ENCODE results near the gene VTA1. TPM values are rescaled to one million over a fixed set of nuclear protein-coding genes. Genes with fewer than 3 reads are reported as not detected.
A peak's percentile ranks its signal among the peaks of the same experiment; 100 is the strongest.
"Not testable (repeated sequence)": the region's sequence is repeated elsewhere in the genome, so short reads cannot be mapped to it uniquely, and the experiment has no call there.

Gene VTA1
- total RNA-seq, result 35.2 TPM
- long read RNA-seq, full-length matches to known transcripts, result 69 of 83 reads
- long read RNA-seq, partial matches to known transcripts, result 10 of 83 reads
- long read RNA-seq, other reads (novel, unspliced or antisense), result 4 of 83 reads

DNA sequence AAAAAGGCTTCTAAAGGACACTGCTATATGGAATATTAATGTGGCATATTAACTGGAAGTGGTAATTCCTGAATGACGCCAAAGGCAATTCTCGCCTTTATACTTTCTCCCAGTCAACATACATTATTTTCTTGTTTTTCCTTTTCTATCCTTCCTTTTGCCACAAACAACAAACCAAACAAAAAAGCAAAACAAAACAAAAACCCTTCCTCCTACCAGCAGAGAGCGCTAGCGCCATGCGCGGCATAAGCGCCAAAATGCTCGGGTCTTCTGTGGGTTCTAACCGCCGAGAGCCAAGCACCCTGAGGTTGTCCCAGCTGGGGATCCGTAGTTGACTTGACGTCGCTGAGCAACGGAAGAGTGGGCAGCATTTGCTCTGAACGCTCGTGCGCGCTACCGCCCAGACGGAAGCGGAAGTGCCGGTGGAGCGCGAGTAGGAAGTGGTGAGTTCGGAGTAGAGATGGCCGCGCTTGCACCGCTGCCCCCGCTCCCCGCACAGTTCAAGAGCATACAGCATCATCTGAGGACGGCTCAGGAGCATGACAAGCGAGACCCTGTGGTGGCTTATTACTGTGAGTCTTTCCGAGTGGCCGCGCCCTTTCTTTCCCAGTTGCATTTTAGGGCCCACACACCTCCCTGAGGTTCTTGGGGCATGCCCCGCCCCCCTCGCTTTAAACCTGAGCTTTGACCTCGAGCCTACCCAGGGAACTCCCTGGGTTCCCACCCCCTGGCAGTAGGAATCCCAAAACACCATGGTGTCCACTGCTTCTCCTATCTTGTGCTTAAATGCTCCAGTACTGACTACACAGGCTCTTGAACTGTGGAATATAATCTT is at the start of gene VTA1, which contains the start of gene NMBR:
Gene VTA1, plus strand, starts transcription at position 436 of the 835 bp plus-strand sequence. Its CDS starts 25 bp downstream, at position 461.
Gene NMBR, minus strand, starts transcription at position 295 of the 835 bp plus-strand sequence. CDS start 58,464 bp downstream, outside the sequence.
- intact Hi-C loops (cut with DNase I), result no loop called here
- Histone ChIP-seq H3K27me3 (ENCODE audit: low read depth) (no peaks in the 10 kb centered on the region), H3K4me1 (peaks cover 30% of the 10 kb centered on the region), H3K27ac (peak within 1 kb of the TSS; percentile 74), H3K4me3 (peak within 1 kb of the TSS; percentile 83), H3K9me3 (no peaks in the 10 kb centered on the region), H3K36me3 (no peaks in the 10 kb centered on the region)
- TF ChIP-seq, protein P1, sequence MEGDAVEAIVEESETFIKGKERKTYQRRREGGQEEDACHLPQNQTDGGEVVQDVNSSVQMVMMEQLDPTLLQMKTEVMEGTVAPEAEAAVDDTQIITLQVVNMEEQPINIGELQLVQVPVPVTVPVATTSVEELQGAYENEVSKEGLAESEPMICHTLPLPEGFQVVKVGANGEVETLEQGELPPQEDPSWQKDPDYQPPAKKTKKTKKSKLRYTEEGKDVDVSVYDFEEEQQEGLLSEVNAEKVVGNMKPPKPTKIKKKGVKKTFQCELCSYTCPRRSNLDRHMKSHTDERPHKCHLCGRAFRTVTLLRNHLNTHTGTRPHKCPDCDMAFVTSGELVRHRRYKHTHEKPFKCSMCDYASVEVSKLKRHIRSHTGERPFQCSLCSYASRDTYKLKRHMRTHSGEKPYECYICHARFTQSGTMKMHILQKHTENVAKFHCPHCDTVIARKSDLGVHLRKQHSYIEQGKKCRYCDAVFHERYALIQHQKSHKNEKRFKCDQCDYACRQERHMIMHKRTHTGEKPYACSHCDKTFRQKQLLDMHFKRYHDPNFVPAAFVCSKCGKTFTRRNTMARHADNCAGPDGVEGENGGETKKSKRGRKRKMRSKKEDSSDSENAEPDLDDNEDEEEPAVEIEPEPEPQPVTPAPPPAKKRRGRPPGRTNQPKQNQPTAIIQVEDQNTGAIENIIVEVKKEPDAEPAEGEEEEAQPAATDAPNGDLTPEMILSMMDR (IDR thresholded peaks at IDR 0.05), result peak; percentile 86
- ATAC-seq, result peak; percentile 100
- peak; percentile 98 for DNase-seq

- ATAC-seq; H3K27me3 ChIP-seq (ENCODE audit: low read depth); H3K36me3 ChIP-seq; H3K9me3 ChIP-seq; H3K27ac ChIP-seq; H3K4me3 ChIP-seq; intact Hi-C loops (cut with DNase I); H3K4me1 ChIP-seq; DNase-seq: not testable (repeated sequence)
Measured at GRCh38 chr6:142104820-142105219, 42.2 kb upstream of the VTA1 start.

DNA sequence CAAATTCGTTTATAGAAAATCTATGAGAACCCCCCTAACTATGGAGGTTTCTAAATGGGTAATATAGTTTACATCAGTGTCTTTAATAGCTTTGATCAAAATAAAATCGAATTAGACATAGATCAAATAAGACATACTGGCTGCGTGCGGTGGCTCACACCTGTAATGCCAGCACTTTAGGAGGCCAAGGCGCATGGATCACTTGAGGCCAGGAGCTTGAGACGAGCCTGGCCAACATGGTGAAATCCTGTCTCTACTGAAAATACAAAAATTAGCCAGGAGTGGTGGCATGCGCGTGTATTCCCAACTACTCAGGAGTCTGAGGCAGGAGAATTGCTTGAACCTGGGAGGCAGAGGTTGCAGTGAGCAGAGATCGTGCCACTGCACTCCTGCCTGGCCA is 36.2 kb upstream of the VTA1 start:
- H3K9me3 ChIP-seq; H3K4me3 ChIP-seq; H3K36me3 ChIP-seq; ATAC-seq; intact Hi-C loops (cut with DNase I); H3K27me3 ChIP-seq (ENCODE audit: low read depth); H3K27ac ChIP-seq; H3K4me1 ChIP-seq; DNase-seq: not testable (repeated sequence)

- intact Hi-C loops (cut with DNase I), result no loop called here
- no peaks in the 10 kb centered on the region for H3K4me1 ChIP-seq
- H3K9me3 ChIP-seq, result no peaks in the 10 kb centered on the region
- TF ChIP-seq, protein P1 (IDR thresholded peaks at IDR 0.05), result peak; percentile 68
- H3K4me3 ChIP-seq, result no peak overlapping the region
- peak; percentile 67 for DNase-seq
- H3K27me3 ChIP-seq (ENCODE audit: low read depth), result no peaks in the 10 kb centered on the region
- no peaks in the 10 kb centered on the region for H3K36me3 ChIP-seq
- ATAC-seq, result no peak
- no peak overlapping the region for H3K27ac ChIP-seq
Measured at GRCh38 chr6:142112451-142113061, 34.5 kb upstream of the VTA1 start.

DNA sequence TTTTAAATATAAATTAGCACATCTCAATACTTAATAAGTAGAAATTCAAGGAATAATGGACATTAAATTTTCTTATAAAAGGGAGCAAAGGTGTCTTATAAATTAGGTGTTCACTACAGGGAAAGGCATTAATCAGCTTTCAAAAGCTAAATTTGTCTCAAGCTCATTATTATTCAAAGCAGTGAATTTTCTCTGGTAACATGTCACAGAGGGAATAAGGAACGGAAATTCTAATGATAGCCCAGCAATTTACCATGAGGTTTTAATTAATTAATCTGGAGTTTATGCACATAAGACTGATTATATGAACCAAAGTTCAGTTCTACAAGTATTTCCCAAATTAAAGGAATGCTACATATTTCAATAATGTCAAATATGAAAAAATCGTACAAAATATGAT is 29.7 kb upstream of the VTA1 start:
- TF ChIP-seq, protein P1 (IDR thresholded peaks at IDR 0.05), result no peak
- no peaks in the 10 kb centered on the region for H3K36me3 ChIP-seq
- no peak overlapping the region for H3K27ac ChIP-seq
- no peak for ATAC-seq
- H3K27me3 ChIP-seq (ENCODE audit: low read depth), result no peaks in the 10 kb centered on the region
- no peak for DNase-seq
- no peaks in the 10 kb centered on the region for H3K4me1 ChIP-seq
- no peaks in the 10 kb centered on the region for H3K9me3 ChIP-seq
- intact Hi-C loops (cut with DNase I), result no loop called here
- H3K4me3 ChIP-seq, result no peak overlapping the region

- intact Hi-C loops (cut with DNase I), result no loop called here
- ATAC-seq, result no peak
- no peaks in the 10 kb centered on the region for H3K27me3 ChIP-seq (ENCODE audit: low read depth)
Measured at GRCh38 chr6:142118328-142118727, 28.7 kb upstream of the VTA1 start.

More at GRCh38 chr6:142118328-142118727, 28.7 kb upstream of the VTA1 start:
- Histone ChIP-seq H3K27ac (no peak overlapping the region), H3K9me3 (no peaks in the 10 kb centered on the region), H3K36me3 (no peaks in the 10 kb centered on the region), H3K4me3 (no peak overlapping the region), H3K4me1 (no peaks in the 10 kb centered on the region)
- TF ChIP-seq, protein P1 (IDR thresholded peaks at IDR 0.05), result no peak
- no peak for DNase-seq

All from lower lobe of right lung (tissue), 2 donors.